OCI-LY1 (cell line): ENCODE measurements around the gene NPAS3.

Experiments used
- H2AFZ ChIP-seq: fragments of 200-600 bp; sonication (generic), shearing (Covaris generic); 2 replicates; pipeline ENCODE4 v1.6.0; 2014; ENCODE audit warnings: antibody characterized with exemption, mild to moderate bottlenecking, low read length
- H3F3A ChIP-seq: fragments of 200-600 bp; sonication (generic), shearing (Covaris generic); 2 replicates; pipeline ENCODE4 v1.6.0; 2014; ENCODE audit warnings: mild to moderate bottlenecking, antibody characterized with exemption, low read length, moderate library complexity; ENCODE audit not compliant: insufficient read depth
- H3K27ac ChIP-seq: fragments of 200-600 bp; sonication (generic); 2 replicates; pipeline ENCODE4 v1.5.1; 2014; ENCODE audit warnings: low read length, mixed run types, mild to moderate bottlenecking, low read depth; ENCODE audit not compliant: poor library complexity, severe bottlenecking
- H3K27me3 ChIP-seq: fragments of 200-600 bp; sonication (generic); 2 replicates; pipeline ENCODE4 v1.6.0; 2014; ENCODE audit warnings: antibody characterized with exemption, mild to moderate bottlenecking, low read length, moderate library complexity; ENCODE audit not compliant: insufficient read depth
- H3K36me3 ChIP-seq: fragments of 200-600 bp; sonication (generic); 2 replicates; pipeline ENCODE4 v1.6.1; 2014; ENCODE audit warnings: mild to moderate bottlenecking, antibody characterized with exemption, low read length, moderate library complexity, mixed read lengths; ENCODE audit not compliant: insufficient read depth
- H3K4me1 ChIP-seq: fragments of 200-600 bp; sonication (generic); 2 replicates; pipeline ENCODE4 v1.5.1; 2014; ENCODE audit warnings: mild to moderate bottlenecking, low read length, moderate library complexity; ENCODE audit not compliant: insufficient read depth, severe bottlenecking
- H3K4me2 ChIP-seq: fragments of 200-600 bp; sonication (generic), shearing (Covaris generic); 2 replicates; pipeline ENCODE4 v1.6.1; 2014; ENCODE audit warnings: low read length
- H3K4me3 ChIP-seq: fragments of 200-600 bp; sonication (generic); 2 replicates; pipeline ENCODE4 v1.5.1; 2014; ENCODE audit warnings: low read length, low read depth, mild to moderate bottlenecking, mixed read lengths; ENCODE audit not compliant: poor library complexity, severe bottlenecking
- H3K79me2 ChIP-seq: fragments of 200-600 bp; shearing (Covaris generic); 2 replicates; pipeline ENCODE4 v1.6.1; 2016; ENCODE audit warnings: mixed run types, low read length, mixed read lengths; ENCODE audit not compliant: insufficient read depth
- H3K9ac ChIP-seq: fragments of 200-600 bp; sonication (generic), shearing (Covaris generic); 2 replicates; pipeline ENCODE4 v1.6.1; 2014; ENCODE audit warnings: mild to moderate bottlenecking, low read length, mixed read lengths
- H3K9me2 ChIP-seq: fragments of 200-600 bp; sonication (generic), shearing (Covaris generic); 2 replicates; pipeline ENCODE4 v1.6.1; 2014; ENCODE audit warnings: low read depth, mild to moderate bottlenecking, low read length, mixed read lengths
- H3K9me3 ChIP-seq: fragments of 200-600 bp; shearing (Covaris generic); 2 replicates; pipeline ENCODE4 v1.6.1; 2014; ENCODE audit warnings: low read length, mixed read lengths
- H4K20me1 ChIP-seq: fragments of 200-600 bp; sonication (generic), shearing (Covaris generic); 2 replicates; pipeline ENCODE4 v1.6.0; 2016; ENCODE audit warnings: mild to moderate bottlenecking, low read length; ENCODE audit not compliant: insufficient read depth
- CTCF ChIP-seq: fragments of 200-600 bp; sonication (generic), shearing (Covaris generic); IDR thresholded peaks from 2 replicates; pipeline ENCODE4 v1.5.1; 2017; ENCODE audit warnings: mild to moderate bottlenecking, antibody characterized with exemption, low read length, moderate library complexity, mixed read lengths
- EZH2 ChIP-seq: fragments of 200-600 bp; sonication (generic), shearing (Covaris generic); IDR thresholded peaks from 2 replicates; pipeline ENCODE4 v1.8.0; 2017; ENCODE audit warnings: borderline replicate concordance, mixed run types, mild to moderate bottlenecking, antibody characterized with exemption, low read length, moderate library complexity, mixed read lengths

Gene NPAS3

GRCh38 chr14:33812181-33812580 is 873.5 kb downstream of the NPAS3 start:
- Histone ChIP-seq H3K27ac (no peak overlapping the region), H4K20me1 (no peaks in the 10 kb centered on the region), H3K9ac (no peak overlapping the region), H3K79me2 (no peaks in the 10 kb centered on the region), H3K36me3 (no peaks in the 10 kb centered on the region), H3K4me1 (no peaks in the 10 kb centered on the region), H3K27me3 (no peaks in the 10 kb centered on the region), H3F3A (no peaks in the 10 kb centered on the region), H3K9me3 (no peaks in the 10 kb centered on the region), H3K4me2 (no peak overlapping the region), H2AFZ (no peak overlapping the region), H3K9me2 (no peaks in the 10 kb centered on the region), H3K4me3 (no peak overlapping the region)
- TF ChIP-seq EZH2 (no peak), CTCF (no peak)

- H3K9me2 ChIP-seq, result no peaks in the 10 kb centered on the region
- H3K4me2 ChIP-seq, result no peak overlapping the region
- no peak overlapping the region for H3K4me3 ChIP-seq
- H3K4me1 ChIP-seq, result no peaks in the 10 kb centered on the region
- H3F3A ChIP-seq, result no peaks in the 10 kb centered on the region
- H3K27ac ChIP-seq, result no peak overlapping the region
- no peak overlapping the region for H3K9ac ChIP-seq
- H3K36me3 ChIP-seq, result no peaks in the 10 kb centered on the region
- no peak for TF ChIP-seq EZH2
- TF ChIP-seq CTCF, result no peak
- no peak overlapping the region for H2AFZ ChIP-seq
- H3K79me2 ChIP-seq, result no peaks in the 10 kb centered on the region
- no peaks in the 10 kb centered on the region for H4K20me1 ChIP-seq
- H3K27me3 ChIP-seq, result no peaks in the 10 kb centered on the region
- no peaks in the 10 kb centered on the region for H3K9me3 ChIP-seq
Measured at GRCh38 chr14:33812601-33813000, 873.9 kb downstream of the NPAS3 start.

- TF ChIP-seq EZH2 (no peak), CTCF (no peak)
- Histone ChIP-seq H3K27ac (no peak overlapping the region), H4K20me1 (no peaks in the 10 kb centered on the region), H3K4me1 (no peaks in the 10 kb centered on the region), H3K4me2 (no peak overlapping the region), H3K9me2 (no peaks in the 10 kb centered on the region), H3F3A (no peaks in the 10 kb centered on the region), H3K27me3 (no peaks in the 10 kb centered on the region), H3K4me3 (no peak overlapping the region), H3K9me3 (no peaks in the 10 kb centered on the region), H3K36me3 (no peaks in the 10 kb centered on the region), H2AFZ (no peak overlapping the region), H3K9ac (no peak overlapping the region), H3K79me2 (no peaks in the 10 kb centered on the region)
Measured at GRCh38 chr14:33814010-33814409, 875.3 kb downstream of the NPAS3 start.
